SH-SY5Y (cell line): ENCODE measurements around the gene PAPPA2.

Experiments used
- GATA2 ChIP-seq: IDR thresholded peaks from 2 replicates; pipeline ENCODE4 v1.6.1; 2011; ENCODE audit warnings: mild to moderate bottlenecking, low read depth, low read length
- GATA3 ChIP-seq: IDR thresholded peaks from 2 replicates; pipeline ENCODE4 v1.6.1; 2011; ENCODE audit warnings: low read depth, mild to moderate bottlenecking, low read length, moderate library complexity

Gene PAPPA2

DNA sequence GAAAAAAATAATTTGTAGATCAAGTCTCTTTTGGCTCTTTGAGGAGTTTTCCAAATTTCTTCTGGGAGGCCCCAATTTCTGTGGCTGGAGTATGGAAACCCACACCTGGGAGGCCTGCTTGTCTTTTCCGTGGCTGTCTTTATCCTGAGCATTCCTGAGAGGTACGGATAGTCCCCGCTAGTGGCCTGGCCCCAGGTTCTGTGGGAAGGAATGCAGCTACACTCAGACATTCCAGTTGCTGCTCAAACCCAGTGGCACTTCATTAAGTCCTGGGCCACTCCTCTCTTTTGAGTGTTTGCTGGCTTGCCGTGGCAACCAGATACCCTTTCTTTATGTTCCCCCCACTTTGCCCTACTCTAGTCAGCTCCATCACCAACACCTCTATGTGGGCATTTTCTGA, 391.1 kb downstream of the PAPPA2 start:
- TF ChIP-seq GATA2 (no peak), GATA3 (no peak)

DNA sequence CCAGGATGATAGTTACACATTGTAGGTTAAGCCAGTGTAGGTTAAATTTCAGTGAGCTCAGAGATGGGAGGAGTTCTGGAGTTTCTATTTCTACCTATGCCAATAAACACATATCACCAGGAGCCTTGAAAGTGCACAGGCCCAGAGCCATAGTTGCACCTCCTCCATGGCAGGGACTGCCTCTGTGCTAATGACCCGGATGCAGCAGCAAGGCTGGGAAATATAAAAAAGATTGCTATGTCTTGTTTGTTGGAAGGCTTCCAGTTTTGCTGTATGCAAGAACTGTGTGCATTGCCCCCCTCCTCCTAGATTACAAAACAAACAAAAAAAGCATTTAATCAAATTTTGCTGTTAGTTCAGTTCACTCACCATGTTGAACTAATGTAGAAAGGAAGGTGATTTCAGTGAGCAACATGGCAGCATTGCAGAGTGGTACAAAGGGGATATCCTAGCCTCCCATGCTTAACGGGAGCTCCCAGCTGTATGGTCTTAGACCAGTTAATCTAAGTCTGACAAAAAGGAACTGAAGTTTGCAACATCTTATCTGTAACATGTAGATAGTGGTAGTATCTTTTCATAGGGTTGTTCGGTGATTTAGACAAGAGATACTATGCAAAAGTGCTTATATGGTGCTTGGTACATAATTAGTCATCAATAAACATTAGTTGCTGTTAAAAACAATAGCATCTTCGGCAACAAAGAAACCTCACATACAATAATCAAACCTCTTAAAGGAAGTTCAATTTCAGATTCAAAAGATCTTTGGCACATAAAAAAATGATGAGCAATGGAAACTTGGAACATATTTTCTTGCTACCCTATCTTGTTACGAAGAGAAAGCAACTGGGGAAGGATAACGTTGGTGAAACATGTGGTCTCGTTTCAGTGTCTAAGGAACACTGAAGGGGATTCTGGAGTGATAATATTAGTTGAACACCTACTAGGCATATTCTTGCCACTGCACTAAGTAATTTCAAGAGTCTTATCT, 392.1 kb downstream of the PAPPA2 start:
- TF ChIP-seq GATA3: no peak
- TF ChIP-seq GATA2: no peak

DNA sequence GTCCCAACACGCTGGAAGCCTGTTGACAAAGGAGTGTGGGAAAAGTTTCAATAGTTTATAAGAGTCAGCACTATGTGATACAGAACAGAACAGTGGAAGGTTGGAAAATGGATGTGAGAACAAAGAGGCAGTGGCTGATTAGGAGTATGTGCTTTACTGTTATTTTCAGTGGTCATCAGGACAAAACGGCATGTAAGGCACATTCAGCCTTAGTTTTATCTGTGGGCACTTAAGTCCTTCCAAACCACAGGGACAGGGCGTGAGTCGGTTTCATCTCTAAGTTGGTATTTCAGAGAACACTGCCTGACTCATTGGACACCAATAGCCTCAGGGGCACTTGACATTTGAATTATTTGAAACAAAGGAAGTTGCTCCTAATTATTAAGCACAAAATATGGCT, 394.7 kb downstream of the PAPPA2 start:
- TF ChIP-seq GATA2 (no peak), GATA3 (no peak)

DNA sequence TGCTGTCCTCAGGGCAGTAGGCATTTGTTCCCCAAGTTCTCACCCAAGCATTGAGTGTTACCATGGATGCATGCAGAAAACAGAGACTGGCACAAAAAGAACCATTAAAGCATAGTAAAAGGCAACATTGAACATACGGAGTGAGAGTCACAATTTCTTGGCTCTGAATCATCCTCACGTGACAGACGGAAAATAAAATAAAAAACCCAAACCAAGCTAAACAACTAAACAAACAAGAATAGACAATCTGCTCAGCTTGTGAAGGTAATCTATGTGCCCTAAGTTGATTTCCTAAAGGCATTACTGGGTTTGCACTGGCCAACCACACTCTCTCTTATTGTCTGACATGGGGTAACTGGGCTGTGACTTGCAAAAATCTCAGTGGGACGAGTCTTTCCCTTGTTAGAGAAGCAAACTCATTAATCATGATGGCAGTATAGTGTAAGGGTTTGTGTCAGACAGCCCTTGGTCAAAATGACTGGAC, 395.5 kb downstream of the PAPPA2 start:
- TF ChIP-seq GATA3 (no peak), GATA2 (no peak)

DNA sequence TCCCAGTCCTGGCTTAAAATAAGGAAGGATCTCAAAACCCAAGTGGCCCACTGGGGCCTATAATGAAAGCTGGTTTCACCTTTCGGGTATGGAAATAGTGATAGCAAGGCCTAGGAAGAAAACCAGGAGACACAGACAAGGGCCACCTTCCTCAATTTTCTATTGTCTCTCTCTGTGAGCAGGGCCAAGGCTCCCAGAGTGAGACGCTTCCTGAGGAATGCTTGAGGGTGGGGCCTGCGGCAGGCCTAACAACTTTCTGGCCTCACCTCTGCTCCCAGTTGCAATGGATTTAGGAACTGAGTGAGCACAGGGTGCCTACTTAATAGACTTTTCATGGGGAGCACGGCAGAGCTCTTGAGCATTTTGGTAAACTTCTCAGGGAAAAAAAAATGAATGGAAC, 400.6 kb downstream of the PAPPA2 start:
- TF ChIP-seq GATA3 (no peak), GATA2 (no peak)

DNA sequence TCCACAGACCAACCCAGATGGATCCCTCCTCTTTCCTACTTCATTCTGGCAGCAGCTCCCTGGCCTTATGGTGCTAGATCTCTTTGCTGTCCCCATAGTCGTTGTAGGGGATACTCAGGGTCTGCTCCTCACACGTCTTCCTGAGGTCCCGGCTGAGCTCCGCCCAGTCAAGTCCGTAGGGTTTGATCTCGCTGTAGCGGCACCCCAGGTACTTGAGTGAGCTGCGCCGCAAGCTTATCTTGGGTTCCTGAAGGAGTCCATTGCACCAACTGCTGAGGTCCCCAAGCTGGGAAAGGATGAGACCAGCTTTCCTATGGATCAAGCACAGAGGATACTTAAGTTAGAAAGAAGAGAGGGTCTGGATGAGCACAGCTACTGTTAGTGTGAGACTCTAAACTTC, 401.2 kb downstream of the PAPPA2 start:
- TF ChIP-seq GATA2 (no peak), GATA3 (no peak)

DNA sequence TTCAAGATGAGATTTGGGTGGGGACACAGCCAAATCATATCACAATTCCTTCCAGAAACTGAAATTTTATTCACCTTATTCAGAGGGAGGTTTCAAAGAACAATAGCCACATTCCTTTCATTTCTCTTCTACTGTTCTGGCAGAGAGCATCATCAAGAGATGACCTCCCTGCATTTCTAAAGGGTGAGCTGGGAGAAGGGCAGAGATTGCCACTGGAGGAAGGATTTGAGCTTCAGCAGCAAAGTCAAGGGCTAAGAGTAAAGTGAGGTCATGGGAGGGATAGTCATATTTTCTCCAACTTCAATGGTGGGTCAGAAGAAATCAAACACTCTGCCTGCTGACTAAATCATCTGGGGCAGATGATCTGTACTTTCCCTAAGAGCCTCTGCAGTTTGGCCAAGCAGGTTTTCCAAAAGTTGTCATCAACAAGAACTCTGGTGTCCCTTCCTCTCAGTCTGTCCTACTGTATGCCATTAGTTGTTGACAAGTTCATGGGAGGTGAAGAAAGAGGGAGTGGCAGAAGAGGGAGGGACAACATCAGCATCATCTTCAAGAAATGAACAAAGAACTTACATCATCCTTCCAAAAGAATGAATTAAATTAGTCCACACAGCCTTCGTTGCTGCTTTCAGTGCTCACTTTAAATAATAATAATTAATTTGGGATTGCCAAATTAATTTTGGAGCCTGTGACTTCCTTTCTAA, 403.2 kb downstream of the PAPPA2 start:
- TF ChIP-seq GATA3: no peak
- TF ChIP-seq GATA2: no peak

DNA sequence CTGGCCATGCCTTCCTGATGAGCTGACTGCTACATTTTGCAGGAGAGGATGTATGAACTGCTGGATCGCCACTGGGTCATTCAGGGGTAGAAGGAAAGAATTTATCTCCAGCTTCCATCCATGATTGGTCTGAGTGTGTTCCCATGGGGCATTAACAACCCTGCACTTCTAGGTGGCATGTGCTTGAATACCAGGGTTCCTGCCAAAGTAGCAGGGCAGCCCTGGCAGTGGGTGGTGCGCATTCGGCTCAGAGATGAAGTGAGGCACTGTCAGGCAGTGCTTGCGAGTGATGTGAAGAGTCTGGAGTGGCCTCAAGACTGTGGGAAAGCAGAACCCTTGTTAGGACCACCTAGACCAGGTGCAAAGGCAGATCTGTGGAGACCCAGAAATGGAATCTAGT, 406.6 kb downstream of the PAPPA2 start:
- TF ChIP-seq GATA3 (no peak), GATA2 (no peak)

DNA sequence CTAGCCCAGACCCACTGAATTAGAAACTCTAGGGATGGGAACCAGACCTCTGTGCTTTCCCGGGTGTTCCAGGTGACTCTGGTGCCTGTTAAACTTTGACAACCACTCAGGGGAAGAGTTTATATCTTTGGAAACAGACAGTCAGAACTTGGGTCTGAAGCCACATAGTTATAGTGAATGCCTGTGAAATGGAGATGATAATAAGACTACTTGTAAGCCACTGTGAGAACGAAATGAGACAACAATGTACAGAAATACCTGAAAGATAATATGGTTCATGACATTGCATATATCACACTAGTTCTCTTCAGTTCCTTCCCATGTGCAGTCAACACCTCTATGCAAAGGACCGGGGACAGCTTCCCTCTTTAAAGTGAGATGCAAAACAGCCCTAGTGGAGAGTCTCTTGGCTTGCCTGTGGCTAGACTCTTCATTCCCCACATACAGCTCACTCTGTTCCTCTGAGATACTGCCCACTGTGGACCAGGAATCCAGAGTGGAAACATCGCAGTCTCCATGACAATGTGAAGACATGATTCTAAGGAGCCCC, 414.1 kb downstream of the PAPPA2 start:
- TF ChIP-seq GATA3 (no peak), GATA2 (no peak)

DNA sequence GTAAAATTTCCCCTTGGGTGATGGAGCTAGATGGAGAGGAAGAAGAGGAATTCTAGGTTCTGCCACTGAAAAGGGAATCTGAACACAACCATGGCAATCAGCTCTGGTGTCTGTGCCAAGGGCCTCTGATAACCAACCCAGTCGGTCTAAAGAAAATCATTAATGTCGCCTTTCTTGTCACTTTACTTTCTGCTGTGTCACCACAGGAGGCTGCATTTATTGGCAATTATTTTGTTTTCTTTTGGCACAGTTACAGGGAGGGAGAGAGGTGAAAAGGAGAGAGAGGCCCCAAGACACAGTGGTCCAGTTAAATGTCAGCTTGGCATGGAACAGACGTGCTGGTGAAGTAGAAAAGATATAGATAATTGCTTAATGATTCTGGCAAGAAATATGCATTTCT, 414.6 kb downstream of the PAPPA2 start:
- TF ChIP-seq GATA3 (no peak), GATA2 (no peak)

DNA sequence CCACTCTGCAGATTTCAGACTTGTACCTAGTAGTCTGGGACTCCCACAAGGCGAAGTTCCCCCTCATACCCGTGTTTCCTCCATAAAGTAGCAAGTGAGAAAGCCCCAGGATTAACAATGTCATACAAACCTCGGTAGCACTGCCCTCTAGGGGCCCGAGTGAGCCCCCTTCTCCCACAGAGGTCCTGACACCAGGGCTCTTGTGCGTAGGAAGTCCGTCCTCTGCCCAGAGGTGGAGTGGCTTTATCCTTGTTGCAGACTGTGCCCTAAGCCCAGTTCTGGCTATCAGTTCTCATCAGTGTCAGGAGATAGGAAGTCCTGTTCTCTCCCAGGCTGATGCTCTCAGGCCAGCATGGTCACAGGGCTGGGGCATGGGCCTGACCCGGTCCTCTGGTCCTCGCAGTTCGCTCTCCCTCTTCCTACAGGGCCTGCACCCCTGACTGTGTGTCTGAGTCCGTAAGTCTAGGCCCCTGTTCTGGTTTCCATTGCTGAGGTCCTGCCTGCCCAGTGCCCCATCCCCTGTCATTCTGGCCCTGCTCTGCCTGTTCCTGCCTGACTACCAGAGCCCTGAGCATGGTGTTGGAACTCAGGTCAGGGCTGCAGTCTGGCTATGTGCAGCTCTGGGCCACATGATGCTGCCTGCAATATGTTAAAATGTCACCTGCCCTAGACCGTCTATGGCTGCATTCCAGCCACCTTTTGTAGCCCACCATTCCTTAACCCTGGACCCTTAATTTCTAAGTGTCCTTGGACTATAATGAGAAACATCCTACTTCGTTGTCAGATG, 416.0 kb downstream of the PAPPA2 start:
- TF ChIP-seq GATA3 (no peak), GATA2 (no peak)

DNA sequence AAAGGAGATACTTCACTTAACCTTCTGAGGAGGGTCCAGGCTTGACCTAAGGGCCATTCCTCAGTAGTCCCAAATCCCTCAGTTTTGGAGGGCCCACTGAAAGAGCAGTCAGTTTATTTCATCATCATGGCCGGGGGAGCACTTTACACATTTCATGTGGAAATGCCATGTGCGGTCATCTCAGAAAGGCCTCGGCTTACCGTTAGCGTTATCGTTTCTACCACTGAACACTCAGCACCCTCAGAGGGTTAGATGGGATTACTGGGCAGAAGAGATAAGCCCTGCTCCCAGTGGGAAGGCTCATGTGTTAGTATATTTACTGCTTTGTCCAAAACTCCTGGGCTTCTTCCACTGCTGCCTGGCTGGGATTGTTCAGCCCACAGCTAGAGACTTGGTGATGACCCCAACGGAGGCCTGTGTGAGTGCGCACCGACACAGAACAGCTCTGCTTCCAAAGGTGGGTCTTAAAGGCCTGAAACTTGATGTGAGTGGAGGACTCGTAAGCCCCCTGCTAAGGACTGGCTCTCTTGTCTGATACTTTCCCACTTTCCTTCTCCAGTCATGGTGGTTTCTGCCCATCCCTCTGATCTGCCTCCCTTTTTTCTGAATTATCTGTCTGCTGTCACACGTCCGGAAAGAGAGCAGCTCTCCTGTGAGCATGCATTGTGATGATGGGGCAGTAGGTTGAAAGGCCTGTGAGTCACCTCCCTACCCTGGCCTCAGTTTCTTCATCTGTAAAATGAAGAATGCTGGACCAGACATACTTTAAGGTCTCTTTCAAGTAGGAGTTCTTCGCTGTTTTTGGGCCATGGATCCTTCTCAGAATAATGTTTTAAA, 417.0 kb downstream of the PAPPA2 start:
- no peak for TF ChIP-seq GATA3
- TF ChIP-seq GATA2: no peak
